ENCODE results near the gene B3GAT2. TPM values are rescaled to one million over a fixed set of nuclear protein-coding genes. Genes with fewer than 3 reads are reported as not detected.
A peak's percentile ranks its signal among the peaks of the same experiment; 100 is the strongest.

The B3GAT2 gene
- total RNA-seq, 5 donors from 2014 or later (not counting 1 experiment from before 2014, with no cell fraction given), result not detected

DNA sequence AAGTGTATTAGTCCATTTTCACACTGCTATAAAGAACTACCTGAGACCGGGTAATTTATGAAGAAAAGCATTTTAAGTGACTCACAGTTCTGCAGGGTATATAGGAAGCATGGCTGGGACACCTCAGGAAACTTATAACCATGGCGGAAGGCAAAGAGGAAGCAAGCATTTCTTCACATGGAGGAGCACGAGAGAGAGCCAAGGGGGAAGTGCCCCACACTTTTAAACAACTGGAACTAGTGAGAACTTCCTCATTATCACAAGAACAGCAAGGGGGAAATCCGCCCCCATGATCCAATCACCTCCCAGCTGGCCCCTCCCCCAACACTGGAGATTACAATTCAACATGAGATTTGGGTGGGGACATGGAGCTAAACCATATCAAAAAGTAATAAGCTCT is 28.3 kb upstream of the B3GAT2 start:
- Mint-ChIP-seq H3K36me3 (no peaks in the 10 kb centered on the region), H3K27me3 (peaks cover 3 to 8% of the 10 kb centered on the region in 2 donors), H3K4me3 (no peak overlapping the region), H3K27ac (no peak overlapping the region), H3K9me3 (no peaks in the 10 kb centered on the region), H3K4me1 (no peaks in the 10 kb centered on the region)
- Histone ChIP-seq H3K27ac (ENCODE audit: low read length) (no peak overlapping the region), H3K4me3 (ENCODE audit: control insufficient read depth in 1 of 2, extremely low read depth in 1 of 2, low read length in 1 of 2) (no peak overlapping the region), H3K36me3 (ENCODE audit: control insufficient read depth in 2 of 2, extremely low read depth in 1 of 2, insufficient read depth in 1 of 2, low read length in 1 of 2) (no peaks in the 10 kb centered on the region), H3K4me1 (ENCODE audit: control insufficient read depth in 1 of 2, extremely low read depth in 1 of 2, insufficient read depth in 2 of 2, low read length in 2 of 2) (no peaks in the 10 kb centered on the region), H3K27me3 (replicated peaks in 1 of 2; ENCODE audit: control insufficient read depth in 2 of 2, extremely low read depth in 1 of 2, insufficient read depth in 2 of 2, low read length in 1 of 2) (no peaks in the 10 kb centered on the region), H3K9me3 (no peaks in the 10 kb centered on the region)
- ChIA-PET POLR2A (no interaction called here), CTCF (interaction anchor here in 1 of 2 donors (0.6 kb wide), 1 partner anchor 882 kb away, joined by 3 read pairs; no protein-coding TSS in a partner anchor)
- DNase-seq, result no peak
- 20% methylated on average over 1 of the region's 4 CpGs for WGBS (ENCODE audit: insufficient coverage)
- no peak for ATAC-seq (replicated peaks in 1 of 4)

DNA sequence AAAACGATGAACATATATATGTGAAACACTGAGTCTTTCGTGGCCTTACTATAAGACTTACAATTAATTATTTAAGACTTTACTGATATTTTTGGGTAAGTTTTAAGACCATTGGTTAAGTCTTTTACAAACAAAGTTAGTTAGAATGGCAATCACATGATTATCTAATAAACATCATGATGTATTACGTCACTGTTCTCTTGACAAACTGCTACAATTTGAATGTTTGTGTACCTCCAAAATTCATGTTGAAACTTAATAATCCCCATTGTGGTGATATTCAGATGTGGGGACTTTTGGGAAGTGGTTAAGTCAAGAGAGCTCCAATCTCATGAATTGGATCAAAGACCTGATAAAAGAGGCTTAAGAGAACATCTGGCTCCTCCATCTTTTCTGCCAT is 25.9 kb upstream of the B3GAT2 start:
- H3K27ac ChIP-seq (ENCODE audit: low read length), result no peak overlapping the region
- H3K4me3 ChIP-seq (ENCODE audit: control insufficient read depth in 1 of 2, extremely low read depth in 1 of 2, low read length in 1 of 2), result no peak overlapping the region
- POLR2A ChIA-PET, result no interaction called here
- peaks cover 0 to 3% (median 0%) of the 10 kb centered on the region in 3 donors for H3K9me3 Mint-ChIP-seq
- no peaks in the 10 kb centered on the region for H3K4me1 ChIP-seq (ENCODE audit: control insufficient read depth in 1 of 2, extremely low read depth in 1 of 2, insufficient read depth in 2 of 2, low read length in 2 of 2)
- ATAC-seq (replicated peaks in 1 of 4) (no peak), DNase-seq (no peak)
- H3K36me3 ChIP-seq (ENCODE audit: control insufficient read depth in 2 of 2, extremely low read depth in 1 of 2, insufficient read depth in 1 of 2, low read length in 1 of 2), result no peaks in the 10 kb centered on the region
- no peaks in the 10 kb centered on the region for H3K9me3 ChIP-seq
- H3K36me3 Mint-ChIP-seq, result no peaks in the 10 kb centered on the region
- H3K4me3 Mint-ChIP-seq, result no peak overlapping the region
- CTCF ChIA-PET, result no interaction called here
- no peaks in the 10 kb centered on the region for H3K4me1 Mint-ChIP-seq
- WGBS (ENCODE audit: insufficient coverage), result no CpG with 5 or more reads among the region's 3 CpGs
- H3K27ac Mint-ChIP-seq, result no peak overlapping the region
- no peaks in the 10 kb centered on the region for H3K27me3 ChIP-seq (replicated peaks in 1 of 2; ENCODE audit: control insufficient read depth in 2 of 2, extremely low read depth in 1 of 2, insufficient read depth in 2 of 2, low read length in 1 of 2)
- peaks cover 0 to 4% of the 10 kb centered on the region in 2 donors for H3K27me3 Mint-ChIP-seq

DNA sequence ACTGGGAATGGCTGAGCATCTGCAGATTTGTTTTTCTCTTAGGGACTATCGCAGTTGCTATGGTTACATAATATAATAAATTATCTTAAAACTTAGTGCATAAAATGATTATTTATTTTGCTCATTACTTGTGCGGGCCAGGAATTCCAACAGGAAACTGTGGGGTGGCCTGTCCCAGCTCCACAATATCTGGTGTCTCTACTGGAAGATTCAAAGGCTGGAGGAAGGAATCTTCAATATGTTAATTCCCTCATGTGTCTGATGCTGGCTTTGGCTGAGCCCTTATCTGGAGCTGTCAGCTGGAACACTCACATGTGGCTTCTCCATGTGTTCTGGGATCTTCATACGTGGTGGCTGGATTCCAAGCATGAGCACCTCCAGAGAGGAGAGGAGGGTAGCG is 23.9 kb upstream of the B3GAT2 start:
- POLR2A ChIA-PET, result no interaction called here
- peaks cover 4 to 13% of the 10 kb centered on the region in 2 donors for H3K27me3 Mint-ChIP-seq
- H3K36me3 Mint-ChIP-seq, result no peaks in the 10 kb centered on the region
- Histone ChIP-seq H3K4me1 (ENCODE audit: control insufficient read depth in 1 of 2, extremely low read depth in 1 of 2, insufficient read depth in 2 of 2, low read length in 2 of 2) (no peaks in the 10 kb centered on the region), H3K27ac (ENCODE audit: low read length) (no peak overlapping the region), H3K36me3 (ENCODE audit: control insufficient read depth in 2 of 2, extremely low read depth in 1 of 2, insufficient read depth in 1 of 2, low read length in 1 of 2) (no peaks in the 10 kb centered on the region), H3K4me3 (ENCODE audit: control insufficient read depth in 1 of 2, extremely low read depth in 1 of 2, low read length in 1 of 2) (no peak overlapping the region), H3K9me3 (no peaks in the 10 kb centered on the region), H3K27me3 (replicated peaks in 1 of 2; ENCODE audit: control insufficient read depth in 2 of 2, extremely low read depth in 1 of 2, insufficient read depth in 2 of 2, low read length in 1 of 2) (no peaks in the 10 kb centered on the region)
- no peak overlapping the region for H3K27ac Mint-ChIP-seq
- CTCF ChIA-PET, result no interaction called here
- no peak overlapping the region for H3K4me3 Mint-ChIP-seq
- DNase-seq (no peak), ATAC-seq (replicated peaks in 1 of 4) (no peak)
- H3K4me1 Mint-ChIP-seq, result no peaks in the 10 kb centered on the region
- H3K9me3 Mint-ChIP-seq, result peaks cover 0 to 3% (median 0%) of the 10 kb centered on the region in 3 donors
- WGBS (ENCODE audit: insufficient coverage), result no CpG with 5 or more reads among the region's 4 CpGs

DNA sequence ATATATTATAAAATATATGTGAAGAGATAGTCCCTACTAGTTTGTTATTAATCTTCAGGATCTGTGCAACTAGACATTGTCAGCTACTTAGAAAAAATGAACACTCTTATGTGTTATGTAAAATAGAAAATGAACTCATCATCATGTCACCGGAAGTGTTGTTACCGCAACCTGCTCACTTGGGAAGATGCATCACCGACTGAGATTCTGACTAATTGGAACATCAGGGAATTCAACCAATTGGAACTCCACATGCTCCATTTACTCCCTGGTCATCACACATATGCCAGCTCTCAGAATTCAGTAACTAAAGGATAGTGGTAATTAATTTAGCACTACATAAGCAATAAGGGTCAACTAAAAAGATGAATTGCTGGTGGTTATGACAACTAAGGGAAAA is 16.7 kb upstream of the B3GAT2 start:
- H3K36me3 ChIP-seq (ENCODE audit: control insufficient read depth in 2 of 2, extremely low read depth in 1 of 2, insufficient read depth in 1 of 2, low read length in 1 of 2), result no peaks in the 10 kb centered on the region
- DNase-seq (no peak), ATAC-seq (replicated peaks in 1 of 4) (no peak)
- no peaks in the 10 kb centered on the region for H3K4me1 ChIP-seq (ENCODE audit: control insufficient read depth in 1 of 2, extremely low read depth in 1 of 2, insufficient read depth in 2 of 2, low read length in 2 of 2)
- ChIA-PET POLR2A (interaction anchor here in 1 of 2 donors (0.7 kb wide), 1 partner anchor 103 kb away, joined by 4 read pairs; no protein-coding TSS in a partner anchor), CTCF (no interaction called here)
- H3K27me3 Mint-ChIP-seq, result peaks cover 24 to 29% of the 10 kb centered on the region in 2 donors
- no peaks in the 10 kb centered on the region for H3K4me1 Mint-ChIP-seq
- no peak overlapping the region for H3K4me3 Mint-ChIP-seq
- H3K4me3 ChIP-seq (ENCODE audit: control insufficient read depth in 1 of 2, extremely low read depth in 1 of 2, low read length in 1 of 2), result no peak overlapping the region
- peaks cover 0 to 7% of the 10 kb centered on the region in 2 experiments for H3K27me3 ChIP-seq (replicated peaks in 1 of 2; ENCODE audit: control insufficient read depth in 2 of 2, extremely low read depth in 1 of 2, insufficient read depth in 2 of 2, low read length in 1 of 2)
- H3K9me3 Mint-ChIP-seq, result peaks cover 0 to 5% (median 3%) of the 10 kb centered on the region in 3 donors
- no peaks in the 10 kb centered on the region for H3K36me3 Mint-ChIP-seq
- no peak overlapping the region for H3K27ac ChIP-seq (ENCODE audit: low read length)
- no peaks in the 10 kb centered on the region for H3K9me3 ChIP-seq
- no CpG with 5 or more reads among the region's 3 CpGs for WGBS (ENCODE audit: insufficient coverage)
- H3K27ac Mint-ChIP-seq, result no peak overlapping the region

DNA sequence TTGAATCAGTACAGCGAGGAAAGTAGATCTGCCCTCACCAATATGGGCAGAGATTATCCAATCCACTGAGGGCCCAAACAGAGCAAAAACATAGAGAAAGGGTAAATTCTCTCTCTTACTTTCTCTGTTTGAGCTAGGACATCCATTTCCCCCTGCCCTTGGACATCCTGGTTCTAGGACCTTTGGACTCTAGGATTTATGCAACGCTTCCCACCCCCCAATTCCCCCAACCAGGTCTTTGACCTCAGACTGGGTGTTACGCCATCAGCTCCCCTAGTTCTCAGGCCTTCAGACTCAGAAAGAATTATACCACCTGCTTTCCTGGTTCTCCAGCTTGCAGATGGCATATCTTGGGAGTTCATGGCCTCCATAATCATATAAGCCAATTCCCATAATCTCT is 10.2 kb upstream of the B3GAT2 start:
- Histone ChIP-seq H3K9me3 (no peaks in the 10 kb centered on the region), H3K36me3 (ENCODE audit: control insufficient read depth in 2 of 2, extremely low read depth in 1 of 2, insufficient read depth in 1 of 2, low read length in 1 of 2) (no peaks in the 10 kb centered on the region), H3K27ac (ENCODE audit: low read length) (no peak overlapping the region), H3K4me1 (ENCODE audit: control insufficient read depth in 1 of 2, extremely low read depth in 1 of 2, insufficient read depth in 2 of 2, low read length in 2 of 2) (no peaks in the 10 kb centered on the region), H3K27me3 (replicated peaks in 1 of 2; ENCODE audit: control insufficient read depth in 2 of 2, extremely low read depth in 1 of 2, insufficient read depth in 2 of 2, low read length in 1 of 2) (peaks cover 0 to 2% of the 10 kb centered on the region in 2 experiments), H3K4me3 (ENCODE audit: control insufficient read depth in 1 of 2, extremely low read depth in 1 of 2, low read length in 1 of 2) (no peak overlapping the region)
- POLR2A ChIA-PET, result no interaction called here
- Mint-ChIP-seq H3K4me1 (no peaks in the 10 kb centered on the region), H3K36me3 (no peaks in the 10 kb centered on the region), H3K27me3 (peaks cover 3 to 6% of the 10 kb centered on the region in 2 donors), H3K9me3 (no peaks in the 10 kb centered on the region), H3K27ac (no peak overlapping the region), H3K4me3 (no peak overlapping the region)
- CTCF ChIA-PET, result no interaction called here
- DNase-seq (no peak), ATAC-seq (replicated peaks in 1 of 4) (no peak)
- WGBS (ENCODE audit: insufficient coverage), result 86% methylated on average over 2 of the region's 3 CpGs

DNA sequence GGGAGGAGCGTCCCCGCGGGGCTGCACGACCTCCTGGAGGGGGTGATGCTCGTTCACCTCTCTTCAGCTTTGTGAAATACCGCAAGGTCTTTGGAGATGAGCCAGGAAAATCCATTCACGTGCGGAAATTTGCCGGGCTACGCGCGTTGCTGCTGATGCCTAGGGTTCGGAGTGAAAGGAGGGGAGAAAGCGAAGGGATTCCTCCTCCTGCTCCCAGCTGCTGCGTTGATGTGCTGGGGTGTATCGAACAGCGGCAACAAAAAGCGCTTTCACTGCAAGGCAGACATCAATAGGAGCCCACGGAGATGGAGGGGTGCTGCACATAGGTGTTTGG is 391 bp upstream of the B3GAT2 start:
- 13% methylated on average over 14 of the region's 19 CpGs for WGBS (ENCODE audit: insufficient coverage)
- H3K27ac ChIP-seq (ENCODE audit: low read length), result no peak overlapping the region
- ATAC-seq (replicated peaks in 1 of 4) (no peak), DNase-seq (no peak)
- peaks cover 21 to 34% of the 10 kb centered on the region in 2 experiments for H3K27me3 ChIP-seq (replicated peaks in 1 of 2; ENCODE audit: control insufficient read depth in 2 of 2, extremely low read depth in 1 of 2, insufficient read depth in 2 of 2, low read length in 1 of 2)
- H3K9me3 Mint-ChIP-seq, result no peaks in the 10 kb centered on the region
- ChIA-PET POLR2A (no interaction called here), CTCF (no interaction called here)
- peaks cover 50 to 56% of the 10 kb centered on the region in 2 donors for H3K27me3 Mint-ChIP-seq
- no peaks in the 10 kb centered on the region for H3K36me3 ChIP-seq (ENCODE audit: control insufficient read depth in 2 of 2, extremely low read depth in 1 of 2, insufficient read depth in 1 of 2, low read length in 1 of 2)
- no peaks in the 10 kb centered on the region for H3K36me3 Mint-ChIP-seq
- peak overlapping the region in 1 of 2 donors; percentile 75 for H3K4me3 ChIP-seq (ENCODE audit: control insufficient read depth in 1 of 2, extremely low read depth in 1 of 2, low read length in 1 of 2)
- peak overlapping the region; percentile 49 to 82 (median 62) for H3K4me3 Mint-ChIP-seq
- peaks cover 2 to 24% of the 10 kb centered on the region in 2 experiments for H3K4me1 ChIP-seq (ENCODE audit: control insufficient read depth in 1 of 2, extremely low read depth in 1 of 2, insufficient read depth in 2 of 2, low read length in 2 of 2)
- H3K4me1 Mint-ChIP-seq, result peaks cover 5 to 26% (median 19%) of the 10 kb centered on the region in 3 donors
- H3K9me3 ChIP-seq, result no peaks in the 10 kb centered on the region
- H3K27ac Mint-ChIP-seq, result no peak overlapping the region

DNA sequence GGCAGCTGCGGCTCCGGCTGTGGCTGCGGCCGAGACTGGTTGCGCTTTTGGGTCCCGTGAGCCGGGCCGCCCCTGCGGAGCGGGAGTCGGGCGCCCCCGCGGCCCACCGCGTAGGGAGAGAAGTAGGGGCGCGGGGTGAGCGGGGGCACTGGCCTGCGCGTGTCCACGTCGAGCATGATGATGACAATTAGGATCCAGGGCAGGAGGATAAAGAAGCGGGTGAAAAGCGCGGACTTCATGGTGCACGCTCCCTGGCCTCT is 739 bp downstream of the B3GAT2 start:
- peak overlapping the region; percentile 73 to 82 (median 74) for H3K4me3 Mint-ChIP-seq

More for the DNA sequence above, 739 bp downstream of the B3GAT2 start:
- no peak overlapping the region for H3K27ac Mint-ChIP-seq
- no peak for DNase-seq
- ATAC-seq (replicated peaks in 1 of 4), result peak in 2 of 4 experiments; percentile 1 to 10
- POLR2A ChIA-PET, result no interaction called here
- Histone ChIP-seq H3K4me1 (ENCODE audit: control insufficient read depth in 1 of 2, extremely low read depth in 1 of 2, insufficient read depth in 2 of 2, low read length in 2 of 2) (peaks cover 2 to 24% of the 10 kb centered on the region in 2 experiments), H3K4me3 (ENCODE audit: control insufficient read depth in 1 of 2, extremely low read depth in 1 of 2, low read length in 1 of 2) (peak overlapping the region; percentile 30 to 75), H3K27me3 (replicated peaks in 1 of 2; ENCODE audit: control insufficient read depth in 2 of 2, extremely low read depth in 1 of 2, insufficient read depth in 2 of 2, low read length in 1 of 2) (peaks cover 24 to 34% of the 10 kb centered on the region in 2 experiments), H3K36me3 (ENCODE audit: control insufficient read depth in 2 of 2, extremely low read depth in 1 of 2, insufficient read depth in 1 of 2, low read length in 1 of 2) (no peaks in the 10 kb centered on the region), H3K27ac (ENCODE audit: low read length) (no peak overlapping the region), H3K9me3 (no peaks in the 10 kb centered on the region)
- peaks cover 50 to 58% of the 10 kb centered on the region in 2 donors for H3K27me3 Mint-ChIP-seq
- H3K9me3 Mint-ChIP-seq, result no peaks in the 10 kb centered on the region
- 2% methylated on average over 27 of the region's 27 CpGs for WGBS (ENCODE audit: insufficient coverage)
- peaks cover 5 to 26% (median 19%) of the 10 kb centered on the region in 3 donors for H3K4me1 Mint-ChIP-seq
- CTCF ChIA-PET, result interaction anchor here (0.6 to 2.1 kb wide), 13 partner anchors 12 to 735 kb away, joined by 3 to 22 read pairs (median 3); no protein-coding TSS in a partner anchor
- H3K36me3 Mint-ChIP-seq, result no peaks in the 10 kb centered on the region

All from T-cell (primary cell).